ENCODE data around the gene HEPH.
"Not testable (repeated sequence)": the region's sequence is repeated elsewhere in the genome, so short reads cannot be mapped to it uniquely, and the experiment has no call there.

HEPH gene

GRCh38 chrX:66166671-66167070, 2.6 kb downstream of the HEPH start:
- no peaks in the 10 kb centered on the region for H3K9me3 ChIP-seq (ENCODE audit: low read length)
- no peak overlapping the region for H2AFZ ChIP-seq (ENCODE audit: low read depth, low read length)
- no peaks in the 10 kb centered on the region for H3K36me3 ChIP-seq (ENCODE audit: insufficient read depth, low read length)
- H3K27me3 ChIP-seq (ENCODE audit: insufficient read depth, low read length) = no peaks in the 10 kb centered on the region
- no peak overlapping the region for H3K4me3 ChIP-seq (ENCODE audit: low read length)
- H3K4me1 ChIP-seq (ENCODE audit: insufficient read depth, low read length) = no peaks in the 10 kb centered on the region

DNA sequence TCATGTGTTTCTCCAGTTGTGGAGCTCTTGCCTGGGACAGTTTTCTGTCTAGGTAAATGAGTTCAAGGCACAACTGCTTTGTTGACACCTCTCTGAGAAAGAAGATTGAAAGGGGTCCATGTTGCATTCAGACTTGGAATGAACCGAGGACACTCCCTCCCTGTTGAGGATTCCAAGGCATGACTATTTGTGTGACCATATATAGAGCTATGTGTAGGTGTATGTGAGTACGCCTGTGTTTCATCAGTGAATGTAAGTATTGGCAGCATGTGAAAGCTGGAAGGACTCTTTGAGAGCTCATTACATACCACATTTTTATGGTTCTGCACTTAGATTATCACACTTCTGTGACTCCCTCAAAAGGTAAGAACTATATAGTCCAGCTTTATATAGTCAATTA, 3.4 kb downstream of the HEPH start:
- no peak overlapping the region for H3K4me3 ChIP-seq (ENCODE audit: low read length)
- H3K9me3 ChIP-seq (ENCODE audit: low read length) = no peaks in the 10 kb centered on the region
- no peaks in the 10 kb centered on the region for H3K27me3 ChIP-seq (ENCODE audit: insufficient read depth, low read length)
- H3K36me3 ChIP-seq (ENCODE audit: insufficient read depth, low read length) = no peaks in the 10 kb centered on the region
- no peak overlapping the region for H2AFZ ChIP-seq (ENCODE audit: low read depth, low read length)
- H3K4me1 ChIP-seq (ENCODE audit: insufficient read depth, low read length) = no peaks in the 10 kb centered on the region

- Histone ChIP-seq H3K4me1 (ENCODE audit: insufficient read depth, low read length) (no peaks in the 10 kb centered on the region), H3K9me3 (ENCODE audit: low read length) (peaks cover 2% of the 10 kb centered on the region), H2AFZ (ENCODE audit: low read depth, low read length) (no peak overlapping the region), H3K27me3 (ENCODE audit: insufficient read depth, low read length) (no peaks in the 10 kb centered on the region), H3K36me3 (ENCODE audit: insufficient read depth, low read length) (peaks cover 11% of the 10 kb centered on the region), H3K4me3 (ENCODE audit: low read length) (no peak overlapping the region)
Observed at GRCh38 chrX:66176134-66176533, 12.1 kb downstream of the HEPH start.

- H3K4me1 ChIP-seq (ENCODE audit: insufficient read depth, low read length) = no peaks in the 10 kb centered on the region
- H3K4me3 ChIP-seq (ENCODE audit: low read length) = no peak overlapping the region
- H3K27me3 ChIP-seq (ENCODE audit: insufficient read depth, low read length) = no peaks in the 10 kb centered on the region
- H2AFZ ChIP-seq (ENCODE audit: low read depth, low read length) = no peak overlapping the region
- peaks cover 19% of the 10 kb centered on the region for H3K36me3 ChIP-seq (ENCODE audit: insufficient read depth, low read length)
- no peaks in the 10 kb centered on the region for H3K9me3 ChIP-seq (ENCODE audit: low read length)
Observed at GRCh38 chrX:66191563-66191962, 27.5 kb downstream of the HEPH start.

DNA sequence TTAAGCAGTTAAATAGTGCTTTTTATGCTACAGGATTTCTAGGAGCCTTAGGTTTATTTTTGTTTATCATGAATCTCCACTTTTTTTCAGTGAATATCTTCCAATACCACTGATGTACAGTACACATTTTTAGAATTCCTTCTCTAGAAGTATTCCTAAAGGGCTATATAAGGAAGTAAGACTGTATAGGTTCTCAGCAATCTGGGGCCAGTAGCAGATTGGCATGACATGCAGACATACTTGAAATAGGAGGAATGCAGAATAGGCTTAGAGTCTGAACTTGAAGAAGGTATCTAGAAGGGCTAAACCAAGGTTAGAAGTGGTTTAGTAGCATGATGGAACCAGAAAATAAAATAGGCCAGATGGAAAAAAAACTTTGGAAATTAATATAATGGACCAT, 29.8 kb downstream of the HEPH start:
- Histone ChIP-seq H3K4me3 (ENCODE audit: low read length) (no peak overlapping the region), H2AFZ (ENCODE audit: low read depth, low read length) (no peak overlapping the region), H3K27me3 (ENCODE audit: insufficient read depth, low read length) (no peaks in the 10 kb centered on the region), H3K9me3 (ENCODE audit: low read length) (no peaks in the 10 kb centered on the region), H3K36me3 (ENCODE audit: insufficient read depth, low read length) (peaks cover 15% of the 10 kb centered on the region), H3K4me1 (ENCODE audit: insufficient read depth, low read length) (no peaks in the 10 kb centered on the region)

GRCh38 chrX:66200050-66200664, 36.1 kb downstream of the HEPH start:
- Histone ChIP-seq H3K9me3 (ENCODE audit: low read length) (no peaks in the 10 kb centered on the region), H3K4me3 (ENCODE audit: low read length) (no peak overlapping the region), H2AFZ (ENCODE audit: low read depth, low read length) (no peak overlapping the region), H3K4me1 (ENCODE audit: insufficient read depth, low read length) (no peaks in the 10 kb centered on the region), H3K27me3 (ENCODE audit: insufficient read depth, low read length) (no peaks in the 10 kb centered on the region), H3K36me3 (ENCODE audit: insufficient read depth, low read length) (peaks cover 2% of the 10 kb centered on the region)

DNA sequence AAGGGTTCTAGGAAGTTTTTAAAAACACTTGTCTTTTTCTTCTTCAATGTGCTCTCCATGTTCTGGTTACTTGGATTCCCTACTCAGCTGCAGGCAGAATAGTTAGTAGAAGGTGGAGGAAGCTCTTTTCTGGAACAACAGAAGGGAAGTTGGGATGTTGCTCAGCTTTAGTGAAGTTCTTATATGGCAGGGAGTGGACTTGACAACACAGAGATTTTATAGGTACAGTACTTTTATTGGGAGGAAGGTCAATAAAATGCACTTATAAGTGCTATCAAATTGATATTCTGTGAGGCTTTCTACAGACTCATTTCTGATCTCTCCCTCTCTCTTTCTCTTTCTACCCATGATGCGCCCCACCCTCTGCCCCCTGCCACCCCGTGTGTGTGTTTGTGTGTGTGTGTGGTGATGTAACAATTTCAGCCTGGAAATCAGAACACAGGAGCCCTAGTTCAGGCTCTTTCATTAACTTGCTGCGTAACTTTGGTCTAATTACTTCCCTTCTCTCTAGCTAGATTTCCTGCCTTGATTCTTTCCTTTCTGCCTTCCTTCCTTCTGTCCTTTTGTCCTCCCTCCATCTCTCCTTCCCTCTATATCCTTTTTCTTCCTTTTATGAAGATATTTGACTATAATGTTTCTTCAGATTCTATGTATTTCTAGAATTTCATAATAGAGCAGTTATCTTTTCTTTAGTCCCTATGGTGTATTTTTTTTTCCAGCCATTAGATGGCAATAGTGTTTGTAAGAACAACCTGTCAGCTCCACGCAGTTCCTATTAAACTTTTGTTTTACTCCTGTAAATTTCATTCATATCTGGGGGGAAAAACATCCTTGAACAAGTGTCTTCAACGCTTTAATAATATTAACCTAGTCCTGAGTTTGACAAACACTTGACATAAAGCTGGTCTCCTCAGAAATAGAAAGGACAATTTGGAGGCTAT, 37.1 kb downstream of the HEPH start:
- Histone ChIP-seq H3K9me3 (ENCODE audit: low read length) (no peaks in the 10 kb centered on the region), H2AFZ (ENCODE audit: low read depth, low read length) (no peak overlapping the region), H3K27me3 (ENCODE audit: insufficient read depth, low read length) (no peaks in the 10 kb centered on the region), H3K4me3 (ENCODE audit: low read length) (no peak overlapping the region), H3K36me3 (ENCODE audit: insufficient read depth, low read length) (peaks cover 2% of the 10 kb centered on the region), H3K4me1 (ENCODE audit: insufficient read depth, low read length) (no peaks in the 10 kb centered on the region)

DNA sequence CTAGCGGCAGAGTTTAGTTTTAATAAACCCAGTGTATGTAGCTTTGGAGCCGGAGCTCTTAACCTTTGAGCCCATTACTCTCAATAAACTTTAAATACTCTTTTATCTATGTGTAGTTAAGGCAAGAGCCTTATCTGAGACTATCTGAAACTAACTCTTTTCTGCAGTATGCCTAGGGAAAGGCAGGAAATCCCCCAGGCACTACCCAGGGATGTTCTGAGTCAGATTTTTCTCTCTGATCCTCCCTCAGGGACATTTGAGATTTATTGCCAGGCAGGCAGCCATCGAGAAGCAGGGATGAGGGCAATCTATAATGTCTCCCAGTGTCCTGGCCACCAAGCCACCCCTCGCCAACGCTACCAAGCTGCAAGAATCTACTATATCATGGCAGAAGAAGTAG, 39.1 kb downstream of the HEPH start:
- Histone ChIP-seq H3K36me3 (ENCODE audit: insufficient read depth, low read length) (peaks cover 2% of the 10 kb centered on the region), H3K27me3 (ENCODE audit: insufficient read depth, low read length) (no peaks in the 10 kb centered on the region), H2AFZ (ENCODE audit: low read depth, low read length) (no peak overlapping the region), H3K4me3 (ENCODE audit: low read length) (no peak overlapping the region), H3K4me1 (ENCODE audit: insufficient read depth, low read length) (no peaks in the 10 kb centered on the region), H3K9me3 (ENCODE audit: low read length) (no peaks in the 10 kb centered on the region)

DNA sequence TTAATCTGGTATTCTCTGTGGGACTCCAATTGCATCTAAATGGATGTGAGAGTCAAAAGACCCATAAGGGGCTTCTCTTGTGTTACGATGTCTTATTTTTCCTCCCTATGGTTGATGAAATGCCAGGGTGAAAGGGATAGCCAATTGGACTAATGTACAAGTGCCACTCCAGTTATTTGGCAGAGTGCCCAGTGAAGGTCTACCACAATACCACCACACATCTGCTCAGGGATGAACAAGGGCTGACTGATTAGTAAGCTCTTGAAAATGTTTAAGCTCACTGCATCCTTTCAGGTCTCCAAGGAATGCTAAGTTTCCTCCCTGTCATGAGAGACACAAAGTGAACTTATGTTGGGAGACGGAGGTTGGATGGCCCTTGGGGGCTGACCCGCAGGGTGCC, 57.8 kb downstream of the HEPH start:
- Histone ChIP-seq H3K4me3 (ENCODE audit: low read length) (no peak overlapping the region), H3K36me3 (ENCODE audit: insufficient read depth, low read length) (no peaks in the 10 kb centered on the region), H3K4me1 (ENCODE audit: insufficient read depth, low read length) (no peaks in the 10 kb centered on the region), H3K9me3 (ENCODE audit: low read length) (no peaks in the 10 kb centered on the region), H3K27me3 (ENCODE audit: insufficient read depth, low read length) (no peaks in the 10 kb centered on the region), H2AFZ (ENCODE audit: low read depth, low read length) (no peak overlapping the region)

DNA sequence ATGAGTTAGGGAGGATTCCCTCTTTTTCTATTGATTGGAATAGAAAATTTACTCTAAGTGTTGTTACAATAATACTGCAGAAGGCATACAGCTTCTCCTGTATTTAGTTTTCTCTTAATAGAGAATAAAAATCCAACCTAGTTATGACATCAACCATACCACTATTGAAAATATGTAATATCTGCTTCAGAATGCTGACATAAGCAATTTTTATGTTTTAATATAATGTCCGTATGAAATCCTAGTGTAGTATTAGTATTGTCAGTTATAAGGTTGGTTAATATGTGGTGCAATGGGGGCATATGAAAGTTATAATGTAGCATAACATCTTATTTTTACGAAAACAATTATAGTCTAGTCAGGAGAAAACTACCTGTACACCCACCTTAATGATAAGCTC, 68.2 kb downstream of the HEPH start:
- Histone ChIP-seq H3K4me1 (ENCODE audit: insufficient read depth, low read length) (no peaks in the 10 kb centered on the region), H3K27me3 (ENCODE audit: insufficient read depth, low read length) (no peaks in the 10 kb centered on the region), H3K4me3 (ENCODE audit: low read length) (no peak overlapping the region), H2AFZ (ENCODE audit: low read depth, low read length) (no peak overlapping the region), H3K9me3 (ENCODE audit: low read length) (no peaks in the 10 kb centered on the region), H3K36me3 (ENCODE audit: insufficient read depth, low read length) (no peaks in the 10 kb centered on the region)

GRCh38 chrX:66233209-66233608, 69.2 kb downstream of the HEPH start:
- Histone ChIP-seq H3K4me1 (ENCODE audit: insufficient read depth, low read length) (no peaks in the 10 kb centered on the region), H2AFZ (ENCODE audit: low read depth, low read length) (no peak overlapping the region), H3K36me3 (ENCODE audit: insufficient read depth, low read length) (no peaks in the 10 kb centered on the region), H3K9me3 (ENCODE audit: low read length) (no peaks in the 10 kb centered on the region), H3K27me3 (ENCODE audit: insufficient read depth, low read length) (no peaks in the 10 kb centered on the region), H3K4me3 (ENCODE audit: low read length) (no peak overlapping the region)

DNA sequence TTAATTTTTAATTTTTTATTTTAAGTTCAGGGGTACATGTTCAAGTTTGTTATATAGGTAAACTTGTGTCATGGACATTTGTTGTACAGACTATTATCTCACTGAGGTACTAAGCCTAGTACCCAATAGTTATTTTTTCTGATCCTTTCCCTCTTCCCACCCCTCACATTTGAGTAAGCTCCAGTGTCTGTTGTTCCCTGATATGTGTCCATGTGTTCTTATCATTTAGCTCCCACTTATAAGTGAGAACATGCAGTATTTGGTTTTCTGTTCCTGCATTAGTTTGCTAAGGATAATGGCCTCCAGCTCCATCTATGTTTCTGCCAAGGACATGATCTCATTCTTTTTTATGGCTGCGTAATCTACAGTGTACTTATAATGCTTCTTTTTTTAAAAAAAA, 69.9 kb downstream of the HEPH start:
- H3K9me3 ChIP-seq (ENCODE audit: low read length); H3K4me3 ChIP-seq (ENCODE audit: low read length); H3K4me1 ChIP-seq (ENCODE audit: insufficient read depth, low read length); H3K27me3 ChIP-seq (ENCODE audit: insufficient read depth, low read length); H2AFZ ChIP-seq (ENCODE audit: low read depth, low read length); H3K36me3 ChIP-seq (ENCODE audit: insufficient read depth, low read length): not testable (repeated sequence)

DNA sequence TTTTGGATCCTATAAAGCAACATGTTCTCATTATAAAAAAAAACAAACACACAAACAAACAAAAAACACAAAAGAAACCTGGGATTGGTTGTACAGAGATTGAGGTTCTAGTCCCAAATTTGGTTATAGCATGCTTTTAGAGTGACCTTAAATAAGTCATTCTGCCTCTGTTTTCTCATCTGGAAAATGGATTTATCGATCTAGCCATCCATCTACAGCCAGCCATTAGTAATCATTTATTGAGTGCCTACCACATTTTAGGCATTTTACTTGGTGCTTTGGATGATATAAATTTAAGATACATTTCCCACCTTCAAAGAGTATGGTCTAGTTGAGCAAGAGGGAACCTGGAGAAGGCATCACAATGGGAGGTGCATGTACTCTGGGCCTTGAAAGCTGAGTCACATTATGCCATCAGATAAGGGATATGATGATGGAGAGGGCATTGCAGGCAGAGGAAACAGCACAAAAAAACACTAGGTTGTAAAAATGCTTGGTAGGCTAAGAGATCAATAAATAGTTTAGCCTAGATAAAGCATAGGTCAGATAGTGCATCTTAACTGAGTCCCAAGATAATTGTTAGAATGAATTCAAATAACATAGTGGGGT, 91.4 kb downstream of the HEPH start:
- Histone ChIP-seq H3K36me3 (ENCODE audit: insufficient read depth, low read length) (peaks cover 2% of the 10 kb centered on the region), H3K4me1 (ENCODE audit: insufficient read depth, low read length) (no peaks in the 10 kb centered on the region), H3K9me3 (ENCODE audit: low read length) (no peaks in the 10 kb centered on the region), H3K4me3 (ENCODE audit: low read length) (no peak overlapping the region), H3K27me3 (ENCODE audit: insufficient read depth, low read length) (no peaks in the 10 kb centered on the region), H2AFZ (ENCODE audit: low read depth, low read length) (no peak overlapping the region)
